Endothelial cell of umbilical vein (primary cell): ENCODE results near the gene CUX1. TPM values are rescaled to one million over a fixed set of nuclear protein-coding genes. Genes with fewer than 3 reads are reported as not detected.

ENCODE experiments used
- BruUV-seq: library from RNA; stranded (reverse); fragments of 400-500 nt; replicated peaks from 2 replicates; lab custom pipeline; 2021; lab: Mats Ljungman, UMichigan
- CTCF ChIA-PET: fragments of 300-600, 350-600 bp; sonication (Branson Sonifier 250); formaldehyde crosslinking; loops from one replicate; lab custom pipeline; 2021; ENCODE audit warnings: antibody characterized with exemption, inconsistent platforms; lab: Charles Lee
- POLR2A ChIA-PET: fragments of 300-600, 350-600 bp; sonication (Branson Sonifier 250); formaldehyde crosslinking; loops from one replicate; lab custom pipeline; 2021; ENCODE audit warnings: antibody characterized with exemption, inconsistent platforms; lab: Charles Lee
- DNase-seq: peaks from one replicate; pipeline ENCODE4 v3.0.0-alpha.2; 2011; ENCODE audit warnings: low read depth, low spot score
- FAIRE-seq: peaks from 2 replicates; lab custom pipeline; 2011; peaks lifted over from hg19 to GRCh38; lab: Jason Lieb, UNC
- H2AFZ ChIP-seq: 2 replicates; pipeline ENCODE4 v1.6.0; 2012; ENCODE audit warnings: low read depth, low read length, control low read depth, inconsistent platforms
- H3K27ac ChIP-seq: 2 replicates; pipeline ENCODE4 v1.5.1; 2011; ENCODE audit warnings: low read depth, mild to moderate bottlenecking, control low read depth, low read length, moderate library complexity; ENCODE audit not compliant: insufficient read depth
- H3K27me3 ChIP-seq, 2 experiments: 2 replicates each; pipeline versions ENCODE4 v1.6.0 to v1.6.1; 2011; ENCODE audit warnings: low read length in 2 of 2, mixed read lengths in 1 of 2; ENCODE audit not compliant: control insufficient read depth in 2 of 2, insufficient read depth in 2 of 2
- H3K36me3 ChIP-seq, 2 experiments: 2 replicates in 1 of 2; 3 replicates in 1 of 2; pipeline ENCODE4 v1.5.1; 2011; ENCODE audit warnings: low read length in 2 of 2, mild to moderate bottlenecking in 1 of 2, moderate library complexity in 1 of 2; ENCODE audit not compliant: control insufficient read depth in 2 of 2, insufficient read depth in 2 of 2; ENCODE audit errors: extremely low read depth in 1 of 2
- H3K4me1 ChIP-seq: 3 replicates; pipeline ENCODE4 v1.5.1; 2011; ENCODE audit warnings: mild to moderate bottlenecking, low read length; ENCODE audit not compliant: control insufficient read depth, insufficient read depth; ENCODE audit errors: extremely low read depth
- H3K4me2 ChIP-seq: 2 replicates; pipeline ENCODE4 v1.6.1; 2011; ENCODE audit warnings: low read length, control low read depth, mixed read lengths; ENCODE audit not compliant: insufficient read depth
- H3K4me3 ChIP-seq, 3 experiments: fragments of 200-600 bp in 1 of 3; sonication (generic), shearing (Covaris generic) in 1 of 3; replicated peaks in 1 of 3; 2 replicates each; pipeline ENCODE4 v1.5.1; 2011 to 2016; ENCODE audit warnings: control low read depth in 3 of 3, low read length in 3 of 3, mild to moderate bottlenecking in 2 of 3, inconsistent platforms in 1 of 3, low read depth in 1 of 3, moderate library complexity in 1 of 3; ENCODE audit not compliant: insufficient read depth in 1 of 3
- H3K79me2 ChIP-seq: 2 replicates; pipeline ENCODE4 v1.6.0; 2012; ENCODE audit warnings: low read length, inconsistent platforms; ENCODE audit not compliant: control insufficient read depth, insufficient read depth
- H3K9ac ChIP-seq: replicated peaks from 2 replicates; pipeline ENCODE3; 2011; ENCODE audit warnings: low read length, control low read depth; ENCODE audit not compliant: insufficient read depth; ENCODE audit errors: extremely low read depth
- H3K9me1 ChIP-seq: replicated peaks from 3 replicates; pipeline ENCODE4 v1.6.0; 2011; ENCODE audit warnings: mild to moderate bottlenecking, low read length; ENCODE audit not compliant: control insufficient read depth, insufficient read depth; ENCODE audit errors: extremely low read depth
- H3K9me3 ChIP-seq: replicated peaks from 2 replicates; pipeline ENCODE4 v1.5.1; 2012; ENCODE audit warnings: low read length, inconsistent platforms; ENCODE audit not compliant: control insufficient read depth, insufficient read depth
- H4K20me1 ChIP-seq: replicated peaks from 2 replicates; pipeline ENCODE3; 2011; ENCODE audit warnings: mild to moderate bottlenecking, low read length; ENCODE audit not compliant: control insufficient read depth, insufficient read depth; ENCODE audit errors: extremely low read depth
- EZH2 ChIP-seq: IDR thresholded peaks from 2 replicates; pipeline ENCODE4 v1.6.1; 2012; ENCODE audit warnings: borderline replicate concordance, low read depth, mild to moderate bottlenecking, moderate library complexity, low read length, inconsistent platforms; ENCODE audit not compliant: severe bottlenecking
- FOS ChIP-seq: IDR thresholded peaks from 2 replicates; pipeline ENCODE4 v1.6.1; 2011; ENCODE audit warnings: mild to moderate bottlenecking, low read length, moderate library complexity, borderline replicate concordance; ENCODE audit not compliant: insufficient read depth
- GATA2 ChIP-seq: IDR thresholded peaks from 2 replicates; pipeline ENCODE4 v1.7.0; 2011; ENCODE audit warnings: low read depth, mild to moderate bottlenecking, moderate library complexity, mixed read lengths, low read length; ENCODE audit not compliant: insufficient read length, insufficient read depth
- JUN ChIP-seq: IDR thresholded peaks from 2 replicates; pipeline ENCODE4 v1.6.1; 2011; ENCODE audit warnings: borderline replicate concordance, low read depth; ENCODE audit not compliant: insufficient read length, insufficient read depth
- MYC ChIP-seq: IDR thresholded peaks from one replicate; pipeline ENCODE4 v1.6.1; 2011; ENCODE audit warnings: mild to moderate bottlenecking, low read depth, low read length
- POLR2A ChIP-seq: IDR thresholded peaks from 2 replicates; pipeline ENCODE4 v1.6.1; 2012; ENCODE audit warnings: low read depth, mild to moderate bottlenecking, control low read depth, low read length
- POLR2AphosphoS5 ChIP-seq: IDR thresholded peaks from 2 replicates; pipeline ENCODE4 v1.6.1; 2012; ENCODE audit warnings: low read depth, mild to moderate bottlenecking, control low read depth, low read length, moderate library complexity; ENCODE audit not compliant: insufficient read depth
- dilution Hi-C: fragments of 300-500 bp; cut with MboI; formaldehyde crosslinking; loops from one replicate; pipeline ENCODE4 v1.15.0; 2019; ENCODE audit warnings: low sequenced_read_pairs; ENCODE audit not compliant: extremely low pct_ligation_motif_present
- intact Hi-C: fragments of 100-400 bp; cut with micrococcal nuclease; formaldehyde crosslinking; loops from one replicate; pipeline ENCODE4 v1.10.0; 2022
- polyA plus RNA-seq, 4 experiments: library from polyadenylated mRNA; depleted of rRNA in 3 of 4; stranded (reverse) in 3 of 4; unstranded in 1 of 4; fragments of >200 nt; gene quantifications; 2 replicates each; pipeline versions ENCODE4 v1.2.1 to v1.2.3, GENCODE V29; 2011 to 2012; ENCODE audit warnings: missing spikeins in 1 of 4
- total RNA-seq: library from RNA; stranded (reverse); gene quantifications from 2 replicates; pipeline ENCODE4 v1.2.3, GENCODE V29; 2021
- TF ChIP-seq, protein P1 (sequence below), 2 donors: IDR thresholded peaks; 1 replicate in 1 of 2; 2 replicates in 1 of 2; pipeline ENCODE4 v1.5.1; 2011; ENCODE audit warnings: low read length in 2 of 2, mild to moderate bottlenecking in 2 of 2, moderate library complexity in 2 of 2, control low read depth in 1 of 2, inconsistent platforms in 1 of 2, low read depth in 1 of 2; ENCODE audit not compliant: insufficient read depth in 1 of 2; ENCODE audit errors: extremely low read depth in 1 of 2
- TF ChIP-seq, protein P2 (sequence below): IDR thresholded peaks from 2 replicates; pipeline ENCODE4 v1.6.1; 2011; ENCODE audit not compliant: insufficient read depth, insufficient read length

CUX1 gene
- total and polyA plus RNA-seq, 2 donors (not counting 3 experiments of a cell fraction or from before 2014, with no cell fraction given), result 13.8 to 49.8 TPM

DNA sequence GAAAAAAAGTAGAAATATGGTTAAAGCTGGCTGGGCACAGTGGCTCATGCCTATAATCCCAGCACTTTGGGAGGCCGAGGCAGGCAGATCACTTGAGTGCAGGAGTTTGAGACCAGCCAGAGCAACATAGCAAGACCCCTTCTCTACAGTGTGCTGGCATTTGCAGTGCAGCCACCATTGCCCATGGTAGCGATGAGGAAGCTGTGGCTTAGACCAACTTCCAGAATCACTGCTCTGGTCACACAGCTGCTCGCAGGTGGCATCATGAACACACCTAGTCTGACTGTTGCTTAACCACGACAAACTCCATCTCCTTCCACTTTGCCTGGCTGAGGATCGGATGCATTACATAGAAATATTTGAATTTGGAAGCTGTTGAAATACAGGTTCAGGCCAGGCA is 137.1 kb downstream of the CUX1 start:
- H4K20me1 ChIP-seq, result no peaks in the 10 kb centered on the region
- no peak overlapping the region for H3K4me2 ChIP-seq
- dilution Hi-C loops (no loop called here), intact Hi-C loops (loop anchor here (10.0 kb wide), 1 partner anchor 270 kb away; no protein-coding TSS in a partner anchor)
- no peaks in the 10 kb centered on the region for H3K27me3 ChIP-seq
- no peak for FAIRE-seq
- H3K4me1 ChIP-seq, result peaks cover 27% of the 10 kb centered on the region
- DNase-seq, result no peak
- no peak overlapping the region for H2AFZ ChIP-seq
- no TSS peak for BruUV-seq
- CTCF ChIA-PET, result no interaction called here
- H3K4me3 ChIP-seq, result no peak overlapping the region
- H3K9me3 ChIP-seq, result no peaks in the 10 kb centered on the region
- no peaks in the 10 kb centered on the region for H3K9me1 ChIP-seq
- no peak overlapping the region for H3K27ac ChIP-seq
- H3K36me3 ChIP-seq, result no peaks in the 10 kb centered on the region
- peaks cover 4% of the 10 kb centered on the region for H3K79me2 ChIP-seq
- POLR2A ChIA-PET, result no interaction called here
- no peak for TF ChIP-seq POLR2AphosphoS5
- TF ChIP-seq, protein P1, sequence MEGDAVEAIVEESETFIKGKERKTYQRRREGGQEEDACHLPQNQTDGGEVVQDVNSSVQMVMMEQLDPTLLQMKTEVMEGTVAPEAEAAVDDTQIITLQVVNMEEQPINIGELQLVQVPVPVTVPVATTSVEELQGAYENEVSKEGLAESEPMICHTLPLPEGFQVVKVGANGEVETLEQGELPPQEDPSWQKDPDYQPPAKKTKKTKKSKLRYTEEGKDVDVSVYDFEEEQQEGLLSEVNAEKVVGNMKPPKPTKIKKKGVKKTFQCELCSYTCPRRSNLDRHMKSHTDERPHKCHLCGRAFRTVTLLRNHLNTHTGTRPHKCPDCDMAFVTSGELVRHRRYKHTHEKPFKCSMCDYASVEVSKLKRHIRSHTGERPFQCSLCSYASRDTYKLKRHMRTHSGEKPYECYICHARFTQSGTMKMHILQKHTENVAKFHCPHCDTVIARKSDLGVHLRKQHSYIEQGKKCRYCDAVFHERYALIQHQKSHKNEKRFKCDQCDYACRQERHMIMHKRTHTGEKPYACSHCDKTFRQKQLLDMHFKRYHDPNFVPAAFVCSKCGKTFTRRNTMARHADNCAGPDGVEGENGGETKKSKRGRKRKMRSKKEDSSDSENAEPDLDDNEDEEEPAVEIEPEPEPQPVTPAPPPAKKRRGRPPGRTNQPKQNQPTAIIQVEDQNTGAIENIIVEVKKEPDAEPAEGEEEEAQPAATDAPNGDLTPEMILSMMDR (IDR thresholded peaks at IDR 0.05; ENCODE audit: extremely low read depth in 1 of 2, insufficient read depth in 1 of 2, low read depth in 1 of 2, low read length in 2 of 2), result no peak
- no peak for TF ChIP-seq FOS
- TF ChIP-seq GATA2, result no peak
- no peak for TF ChIP-seq JUN
- TF ChIP-seq, protein P2, sequence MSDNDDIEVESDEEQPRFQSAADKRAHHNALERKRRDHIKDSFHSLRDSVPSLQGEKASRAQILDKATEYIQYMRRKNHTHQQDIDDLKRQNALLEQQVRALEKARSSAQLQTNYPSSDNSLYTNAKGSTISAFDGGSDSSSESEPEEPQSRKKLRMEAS, result no peak
- no peak for TF ChIP-seq POLR2A
- no peak for TF ChIP-seq EZH2
- no peak for TF ChIP-seq MYC
- no peak overlapping the region for H3K9ac ChIP-seq
